ENCODE measurements around the gene TMOD2.

The TMOD2 gene

DNA sequence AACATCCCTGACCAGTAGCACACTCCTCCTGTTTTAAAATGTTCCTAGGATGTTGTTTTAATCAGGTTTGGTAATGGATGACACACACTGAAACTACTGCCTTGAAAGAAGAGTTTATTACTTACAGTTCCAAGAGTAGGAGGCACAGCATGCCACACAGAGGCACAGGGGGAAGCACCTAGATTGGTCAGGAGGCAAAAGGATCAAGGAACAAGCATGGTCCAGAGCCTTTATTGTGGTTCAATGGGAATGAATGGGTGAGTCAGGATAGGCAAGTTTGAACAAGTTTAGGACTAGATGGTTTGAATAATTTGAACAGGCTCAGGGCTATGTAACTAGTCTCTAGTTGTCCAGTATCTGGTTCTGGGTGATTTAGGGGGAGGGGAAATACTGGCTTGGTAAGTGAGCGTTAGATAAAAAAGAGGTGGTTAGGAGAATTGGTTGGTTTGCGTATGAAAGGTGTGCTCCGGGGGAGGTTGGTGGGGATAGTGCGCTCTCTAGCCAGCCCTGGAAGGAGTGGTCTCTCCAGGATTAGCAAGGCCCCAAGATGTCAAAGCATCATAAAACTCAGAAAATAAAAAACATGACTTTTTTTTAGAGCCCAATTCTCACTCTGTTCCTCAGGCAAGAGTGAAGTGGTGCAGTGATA, 113.1 kb downstream of the TMOD2 start:
- Histone ChIP-seq H3K27me3 (replicated peaks; ENCODE audit: control insufficient read depth, insufficient read depth, low read length) (no peaks in the 10 kb centered on the region), H3K36me3 (ENCODE audit: control insufficient read depth, insufficient read depth, low read length) (no peaks in the 10 kb centered on the region; the same call in none of the 2 replicates), H3K4me3 (replicated peaks; ENCODE audit: low read depth, low read length) (no peak overlapping the region)
- DNase-seq (ENCODE audit: extremely low read depth, insufficient read length) = no peak
- TF ChIP-seq, protein P1, sequence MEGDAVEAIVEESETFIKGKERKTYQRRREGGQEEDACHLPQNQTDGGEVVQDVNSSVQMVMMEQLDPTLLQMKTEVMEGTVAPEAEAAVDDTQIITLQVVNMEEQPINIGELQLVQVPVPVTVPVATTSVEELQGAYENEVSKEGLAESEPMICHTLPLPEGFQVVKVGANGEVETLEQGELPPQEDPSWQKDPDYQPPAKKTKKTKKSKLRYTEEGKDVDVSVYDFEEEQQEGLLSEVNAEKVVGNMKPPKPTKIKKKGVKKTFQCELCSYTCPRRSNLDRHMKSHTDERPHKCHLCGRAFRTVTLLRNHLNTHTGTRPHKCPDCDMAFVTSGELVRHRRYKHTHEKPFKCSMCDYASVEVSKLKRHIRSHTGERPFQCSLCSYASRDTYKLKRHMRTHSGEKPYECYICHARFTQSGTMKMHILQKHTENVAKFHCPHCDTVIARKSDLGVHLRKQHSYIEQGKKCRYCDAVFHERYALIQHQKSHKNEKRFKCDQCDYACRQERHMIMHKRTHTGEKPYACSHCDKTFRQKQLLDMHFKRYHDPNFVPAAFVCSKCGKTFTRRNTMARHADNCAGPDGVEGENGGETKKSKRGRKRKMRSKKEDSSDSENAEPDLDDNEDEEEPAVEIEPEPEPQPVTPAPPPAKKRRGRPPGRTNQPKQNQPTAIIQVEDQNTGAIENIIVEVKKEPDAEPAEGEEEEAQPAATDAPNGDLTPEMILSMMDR (IDR thresholded peaks at IDR 0.05; ENCODE audit: insufficient read depth, low read length, poor library complexity, severe bottlenecking) = no peak

DNA sequence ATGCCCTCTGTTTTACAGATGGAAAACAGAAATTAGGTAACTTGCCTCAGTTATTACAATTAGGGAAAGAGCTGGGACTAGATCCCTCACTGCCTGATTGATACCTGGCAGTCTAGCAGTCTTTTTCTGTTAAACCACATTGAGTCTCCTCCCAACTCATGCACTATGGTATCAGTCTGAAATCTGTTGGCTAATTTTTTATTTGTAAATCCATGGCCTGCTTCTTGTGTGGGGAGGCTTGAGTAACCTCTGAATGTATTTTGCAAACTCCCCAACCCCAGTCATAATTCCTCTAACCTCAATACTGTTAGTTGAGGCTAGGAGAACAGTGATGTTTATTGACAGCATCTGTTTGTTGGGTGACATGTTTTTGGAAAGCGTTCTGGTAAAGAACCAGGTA, 113.9 kb downstream of the TMOD2 start:
- no peak overlapping the region for H3K4me3 ChIP-seq (replicated peaks; ENCODE audit: low read depth, low read length)
- no peaks in the 10 kb centered on the region; the same call in 1 of the 2 replicates for H3K36me3 ChIP-seq (ENCODE audit: control insufficient read depth, insufficient read depth, low read length)
- TF ChIP-seq, protein P1 (IDR thresholded peaks at IDR 0.05; ENCODE audit: insufficient read depth, low read length, poor library complexity, severe bottlenecking) = no peak
- no peaks in the 10 kb centered on the region for H3K27me3 ChIP-seq (replicated peaks; ENCODE audit: control insufficient read depth, insufficient read depth, low read length)
- DNase-seq (ENCODE audit: extremely low read depth, insufficient read length) = no peak

All from GM06990 (cell line).